LNCaP clone FGC (cell line): ENCODE data around the gene TMEM240.
"Not testable (repeated sequence)": the region's sequence is repeated elsewhere in the genome, so short reads cannot be mapped to it uniquely, and the experiment has no call there.

Experiments used
- DNase-seq: peaks from one replicate; pipeline ENCODE4 v3.0.0-alpha.2; 2011; ENCODE audit warnings: low read depth
- H3K4me3 ChIP-seq: 2 replicates; pipeline ENCODE4 v1.5.1; 2011; ENCODE audit warnings: mild to moderate bottlenecking, low read depth, low read length, control low read depth
- CTCF ChIP-seq: IDR thresholded peaks from 2 replicates; pipeline ENCODE4 v1.5.1; 2012; ENCODE audit warnings: mild to moderate bottlenecking; ENCODE audit not compliant: control insufficient read depth, insufficient read depth; ENCODE audit errors: extremely low read depth

The TMEM240 gene

DNA sequence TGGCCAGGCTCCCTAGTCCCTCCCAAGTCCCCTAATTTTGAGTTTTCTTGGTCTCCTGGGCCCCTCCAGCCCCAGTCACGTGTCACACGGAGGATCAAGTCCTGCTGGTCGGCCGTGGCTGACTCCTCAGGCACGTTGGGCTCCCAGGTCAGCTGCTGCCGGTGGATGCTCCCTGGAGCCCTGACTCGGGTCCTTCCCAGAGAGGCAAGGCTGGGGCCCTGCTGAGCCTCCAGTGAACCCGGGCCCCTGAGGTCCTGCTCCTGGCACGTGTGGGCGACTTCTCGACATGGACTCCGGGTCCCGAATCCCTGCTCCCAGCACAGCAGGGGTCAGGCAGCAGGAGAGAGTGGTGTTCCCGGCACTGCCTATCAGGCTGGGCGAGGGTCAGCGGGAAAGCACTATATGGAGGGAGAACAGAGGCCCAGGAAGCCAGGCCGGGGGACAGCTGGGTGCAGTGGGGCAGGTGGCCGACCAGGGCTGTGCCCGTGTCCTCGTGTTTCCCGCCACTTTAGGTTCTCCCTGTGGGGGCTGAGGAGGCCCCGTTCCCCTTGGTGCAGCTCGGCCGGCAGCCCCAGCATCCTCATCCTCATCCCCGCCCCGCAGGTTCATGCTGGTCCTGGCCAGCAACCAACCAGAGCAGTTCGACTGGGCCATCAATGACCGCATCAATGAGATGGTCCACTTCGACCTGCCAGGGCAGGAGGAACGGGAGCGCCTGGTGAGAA is 13.2 kb downstream of the TMEM240 start:
- TF ChIP-seq CTCF = no peak
- no peak for DNase-seq
- no peak overlapping the region for H3K4me3 ChIP-seq

GRCh38 chr1:1526476-1526875 is 13.9 kb downstream of the TMEM240 start:
- not testable (repeated sequence) for DNase-seq, H3K4me3 ChIP-seq

- not testable (repeated sequence) for DNase-seq, H3K4me3 ChIP-seq
Observed at GRCh38 chr1:1524750-1525383, 15.6 kb downstream of the TMEM240 start.

DNA sequence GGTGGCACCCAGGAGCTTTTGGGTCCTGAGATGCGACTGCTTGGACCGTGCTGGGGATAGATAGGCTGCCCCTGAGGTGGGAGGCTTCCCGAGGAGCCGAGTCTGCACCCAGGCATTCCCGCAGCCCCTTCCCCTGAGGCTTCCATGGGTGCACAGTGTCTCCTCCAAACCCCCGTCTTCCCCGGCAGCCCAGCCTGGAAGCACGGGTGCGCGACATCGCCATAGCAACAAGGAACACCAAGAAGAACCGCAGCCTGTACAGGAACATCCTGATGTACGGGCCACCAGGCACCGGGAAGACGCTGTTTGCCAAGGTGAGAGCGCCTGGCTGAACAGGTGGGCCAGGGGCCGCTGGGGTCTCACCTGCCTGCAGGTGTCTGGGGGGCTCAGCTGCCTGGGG is 16.8 kb downstream of the TMEM240 start:
- H3K4me3 ChIP-seq = not testable (repeated sequence)

GRCh38 chr1:1523226-1523625 is 17.2 kb downstream of the TMEM240 start:
- not testable (repeated sequence) for DNase-seq, H3K4me3 ChIP-seq

More for the DNA sequence above, 16.8 kb downstream of the TMEM240 start:
- not testable (repeated sequence) for DNase-seq

GRCh38 chr1:1522536-1522935 is 17.9 kb downstream of the TMEM240 start:
- not testable (repeated sequence) for H3K4me3 ChIP-seq, DNase-seq

- TF ChIP-seq CTCF = no peak
- H3K4me3 ChIP-seq = no peak overlapping the region
- no peak for DNase-seq
Observed at GRCh38 chr1:1521331-1521730, 19.1 kb downstream of the TMEM240 start.

- DNase-seq, H3K4me3 ChIP-seq: not testable (repeated sequence)
Observed at GRCh38 chr1:1519805-1520505, 20.5 kb downstream of the TMEM240 start.

- DNase-seq = not testable (repeated sequence)
Observed at GRCh38 chr1:1518621-1519007, 21.8 kb downstream of the TMEM240 start.

GRCh38 chr1:1517973-1518620 is 22.3 kb downstream of the TMEM240 start:
- no peak for DNase-seq
- TF ChIP-seq CTCF = no peak
- no peak overlapping the region for H3K4me3 ChIP-seq

More at GRCh38 chr1:1518621-1519007, 21.8 kb downstream of the TMEM240 start:
- not testable (repeated sequence) for H3K4me3 ChIP-seq

- not testable (repeated sequence) for H3K4me3 ChIP-seq, DNase-seq
Observed at GRCh38 chr1:1516923-1517322, 23.5 kb downstream of the TMEM240 start.

- not testable (repeated sequence) for H3K4me3 ChIP-seq, DNase-seq
Observed at GRCh38 chr1:1514376-1514775, 26.0 kb downstream of the TMEM240 start.

DNA sequence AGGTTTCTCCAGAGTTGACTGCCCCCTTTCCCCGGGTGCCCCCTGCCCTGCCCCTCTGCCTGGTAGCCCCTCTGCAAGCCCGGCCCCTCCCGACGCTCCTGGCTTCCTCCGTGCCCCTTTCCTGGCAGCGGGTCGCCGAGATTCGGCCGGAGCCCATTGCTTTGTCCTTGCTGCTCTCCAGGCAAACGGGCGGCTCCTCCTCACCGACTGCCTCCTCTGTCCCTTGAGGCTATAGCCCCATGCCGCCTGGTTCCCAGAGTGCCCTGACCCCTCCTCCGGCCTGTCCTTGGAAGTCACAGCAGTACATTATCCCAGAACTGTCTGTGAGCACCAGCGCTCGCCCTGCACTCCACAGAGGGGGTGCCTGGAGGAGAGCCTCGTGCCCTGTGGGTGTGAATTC is 26.7 kb downstream of the TMEM240 start:
- not testable (repeated sequence) for DNase-seq
- peak overlapping the region; percentile 89 for H3K4me3 ChIP-seq

DNA sequence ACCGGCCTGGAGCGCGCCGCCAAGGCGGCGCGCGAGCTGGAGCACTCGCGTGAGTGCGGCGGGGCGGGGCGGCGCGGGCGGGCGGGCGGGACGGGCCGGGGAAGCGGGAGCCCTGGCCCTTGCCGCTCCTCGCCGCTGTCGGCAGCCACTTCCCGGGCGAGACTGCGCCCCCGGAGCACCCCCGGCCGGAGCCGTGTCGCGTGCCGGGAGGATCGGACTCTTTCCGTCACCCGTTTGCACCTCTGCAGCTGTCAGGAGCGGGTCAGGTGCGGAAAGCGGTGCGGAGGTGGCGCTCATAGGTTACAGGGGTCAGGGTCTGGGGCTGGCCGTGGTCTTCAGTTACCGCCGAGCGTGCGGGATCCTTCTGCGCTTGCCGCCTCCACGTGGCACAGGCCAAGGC is 28.0 kb downstream of the TMEM240 start:
- peak overlapping the region; percentile 89 for H3K4me3 ChIP-seq
- not testable (repeated sequence) for DNase-seq
